ENCODE data around the gene ACAD9. TPM values are rescaled to one million over a fixed set of nuclear protein-coding genes. Genes with fewer than 3 reads are reported as not detected.

Gene ACAD9
- total and polyA plus RNA-seq, 9 of the 15 experiments (the other 6 are each of a cell fraction or from before 2014, with no cell fraction given) = 10.2 to 32.6 (median 22.8) TPM

DNA sequence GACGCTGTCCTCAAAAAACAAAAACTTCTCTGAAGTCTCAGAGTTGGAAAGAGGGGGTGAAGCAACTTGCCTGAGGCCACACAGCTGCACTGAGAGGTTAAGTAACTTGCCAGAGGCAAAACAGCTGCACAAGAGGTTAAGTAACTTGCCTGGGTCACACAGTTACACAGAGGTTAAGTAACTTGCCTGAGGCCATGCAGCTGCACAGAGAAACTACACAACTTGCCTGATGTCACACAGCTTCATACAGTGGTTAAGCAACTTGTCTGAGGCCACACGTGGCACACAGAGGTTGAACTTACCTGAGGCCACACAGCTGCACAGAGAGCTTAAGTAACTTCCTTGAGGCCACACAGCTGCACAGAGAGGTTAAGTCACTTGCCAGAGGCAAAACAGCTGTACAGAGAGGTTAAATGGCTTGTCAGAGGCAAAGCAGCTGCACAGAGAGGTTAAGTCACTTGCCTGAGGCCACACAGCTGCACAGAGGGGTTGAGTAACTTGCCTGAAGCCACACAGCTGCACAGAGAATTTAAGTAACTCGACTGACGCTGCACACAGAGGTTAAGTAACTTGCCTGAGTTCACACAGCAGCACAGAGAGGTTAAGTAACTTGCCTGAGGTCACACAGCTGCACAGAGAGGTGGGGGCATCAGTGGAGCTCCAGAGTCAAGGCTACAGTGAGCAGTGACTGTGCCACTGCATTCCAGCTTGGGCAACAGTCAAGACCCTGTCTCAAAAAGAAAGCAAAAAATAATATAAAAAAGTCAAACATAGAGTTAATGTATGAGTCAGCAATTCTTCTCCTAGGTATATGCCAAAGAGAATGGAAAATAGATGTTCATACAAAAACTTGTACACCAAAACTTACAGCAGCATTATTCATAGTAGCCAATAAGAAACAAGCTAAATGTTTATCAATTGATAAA, 12.0 kb upstream of the ACAD9 start:
- Histone ChIP-seq H3K27ac (ENCODE audit: extremely low read depth, low read depth, low read length) (no peak overlapping the region), H2AFZ (ENCODE audit: low read depth, low read length) (no peak overlapping the region), H3K27me3 (ENCODE audit: control insufficient read depth in 2 of 2, insufficient read depth in 2 of 2, low read length in 2 of 2) (no peaks in the 10 kb centered on the region), H3K36me3 (ENCODE audit: control insufficient read depth, insufficient read depth, low read length) (no peaks in the 10 kb centered on the region), H3K9ac (ENCODE audit: insufficient read depth in 1 of 2, low read depth in 2 of 2, low read length in 2 of 2) (no peak overlapping the region), H3K9me3 (replicated peaks; ENCODE audit: control insufficient read depth, insufficient read depth, low read depth, low read length) (no peaks in the 10 kb centered on the region), H3K4me2 (ENCODE audit: insufficient read depth, low read length) (no peak overlapping the region), H3K4me1 (replicated peaks in 1 of 2; ENCODE audit: control insufficient read depth in 2 of 2, insufficient read depth in 2 of 2, low read length in 2 of 2) (peaks cover 11 to 20% of the 10 kb centered on the region in 2 experiments), H3K4me3 (no peak overlapping the region), H3K79me2 (ENCODE audit: control insufficient read depth, insufficient read depth, low read length) (no peaks in the 10 kb centered on the region), H3K9me1 (ENCODE audit: control insufficient read depth, insufficient read depth, low read length) (no peaks in the 10 kb centered on the region), H4K20me1 (replicated peaks; ENCODE audit: control insufficient read depth, insufficient read depth, low read length) (no peaks in the 10 kb centered on the region)
- DNase-seq (ENCODE audit: extremely low read depth in 1 of 4, low spot score in 3 of 4) (no peak), ATAC-seq (no peak), FAIRE-seq (no peak)
- WGBS (ENCODE audit: insufficient coverage, low coverage, missing lambda C conversion rate) = 44% methylated on average over 4 of the region's 4 CpGs
- CTCF ChIA-PET (ENCODE audit: low intra/inter-chr PET ratio) = interaction anchor here (0.6 kb wide), 1 partner anchor 720 kb away, joined by 4 read pairs; no protein-coding TSS in a partner anchor
- intact Hi-C loops (cut with micrococcal nuclease) = no loop called here
- no TSS peak for BruUV-seq (replicated peaks)
- POLR2A ChIA-PET = interaction anchor here (0.5 to 0.9 kb wide), 4 partner anchors 12 to 265 kb away, joined by 3 to 5 read pairs (median 3); no protein-coding TSS in a partner anchor
- in situ Hi-C loops (cut with MboI) = loop anchor here (5.0 kb wide), 1 partner anchor 615 kb away; no protein-coding TSS in a partner anchor
- no peak for TF ChIP-seq NFXL1 (CRISPR knock-in tag; IDR thresholded peaks at IDR 0.05)
- TF ChIP-seq NR4A1 (CRISPR knock-in tag; IDR thresholded peaks at IDR 0.05) = no peak
- no peak for TF ChIP-seq NR4A1 (tag; IDR thresholded peaks at IDR 0.05)
- TF ChIP-seq ESRRA (IDR thresholded peaks at IDR 0.05; ENCODE audit: borderline replicate concordance, low read depth) = peak; percentile 73; the same call in 1 of the 2 replicates
- no peak for TF ChIP-seq SOX6 (IDR thresholded peaks at IDR 0.05)
- TF ChIP-seq NR2C1 (IDR thresholded peaks at IDR 0.05) = no peak
- no peak for TF ChIP-seq NR2C1 (tag; IDR thresholded peaks at IDR 0.05)
- no peak for TF ChIP-seq THRAP3 (IDR thresholded peaks at IDR 0.05; ENCODE audit: borderline replicate concordance)
- no peak for TF ChIP-seq ZNF174 (CRISPR knock-in tag; IDR thresholded peaks at IDR 0.05)
- no peak for TF ChIP-seq SMAD1 (IDR thresholded peaks at IDR 0.05; ENCODE audit: low read depth, low read length, partially characterized antibody)
- TF ChIP-seq ZNF583 (CRISPR knock-in tag; IDR thresholded peaks at IDR 0.05) = no peak
- TF ChIP-seq SREBF2 (CRISPR knock-in tag; IDR thresholded peaks at IDR 0.05) = no peak
- TF ChIP-seq, protein P1, sequence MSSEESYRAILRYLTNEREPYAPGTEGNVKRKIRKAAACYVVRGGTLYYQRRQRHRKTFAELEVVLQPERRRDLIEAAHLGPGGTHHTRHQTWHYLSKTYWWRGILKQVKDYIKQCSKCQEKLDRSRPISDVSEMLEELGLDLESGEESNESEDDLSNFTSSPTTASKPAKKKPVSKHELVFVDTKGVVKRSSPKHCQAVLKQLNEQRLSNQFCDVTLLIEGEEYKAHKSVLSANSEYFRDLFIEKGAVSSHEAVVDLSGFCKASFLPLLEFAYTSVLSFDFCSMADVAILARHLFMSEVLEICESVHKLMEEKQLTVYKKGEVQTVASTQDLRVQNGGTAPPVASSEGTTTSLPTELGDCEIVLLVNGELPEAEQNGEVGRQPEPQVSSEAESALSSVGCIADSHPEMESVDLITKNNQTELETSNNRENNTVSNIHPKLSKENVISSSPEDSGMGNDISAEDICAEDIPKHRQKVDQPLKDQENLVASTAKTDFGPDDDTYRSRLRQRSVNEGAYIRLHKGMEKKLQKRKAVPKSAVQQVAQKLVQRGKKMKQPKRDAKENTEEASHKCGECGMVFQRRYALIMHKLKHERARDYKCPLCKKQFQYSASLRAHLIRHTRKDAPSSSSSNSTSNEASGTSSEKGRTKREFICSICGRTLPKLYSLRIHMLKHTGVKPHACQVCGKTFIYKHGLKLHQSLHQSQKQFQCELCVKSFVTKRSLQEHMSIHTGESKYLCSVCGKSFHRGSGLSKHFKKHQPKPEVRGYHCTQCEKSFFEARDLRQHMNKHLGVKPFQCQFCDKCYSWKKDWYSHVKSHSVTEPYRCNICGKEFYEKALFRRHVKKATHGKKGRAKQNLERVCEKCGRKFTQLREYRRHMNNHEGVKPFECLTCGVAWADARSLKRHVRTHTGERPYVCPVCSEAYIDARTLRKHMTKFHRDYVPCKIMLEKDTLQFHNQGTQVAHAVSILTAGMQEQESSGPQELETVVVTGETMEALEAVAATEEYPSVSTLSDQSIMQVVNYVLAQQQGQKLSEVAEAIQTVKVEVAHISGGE (CRISPR knock-in tag; IDR thresholded peaks at IDR 0.05) = no peak
- no peak for TF ChIP-seq KLF1 (tag; IDR thresholded peaks at IDR 0.05)
- no peak for TF ChIP-seq SUPT5H (IDR thresholded peaks at IDR 0.05)
- TF ChIP-seq SLC30A9 (CRISPR knock-in tag; IDR thresholded peaks at IDR 0.05) = no peak
- peak; percentile 96 for TF ChIP-seq ADNP (tag; IDR thresholded peaks at IDR 0.05)
- TF ChIP-seq FOXM1 (IDR thresholded peaks at IDR 0.05; ENCODE audit: low read depth) = peak; percentile 64
- TF ChIP-seq FOXM1 (CRISPR knock-in tag; IDR thresholded peaks at IDR 0.05; ENCODE audit: low read depth) = no peak
- no peak for TF ChIP-seq CBFB (CRISPR knock-in tag; IDR thresholded peaks at IDR 0.05)
- no peak; a peak in 1 of 4 replicates for TF ChIP-seq RCOR1 (IDR thresholded peaks at IDR 0.05; ENCODE audit: borderline replicate concordance in 1 of 2, low read depth in 2 of 2, low read length in 2 of 2)
- TF ChIP-seq ILF3 (IDR thresholded peaks at IDR 0.05; ENCODE audit: borderline replicate concordance) = no peak
